B cell (primary cell): Measurements from ENCODE around the gene OR2Z1. TPM values are rescaled to one million over a fixed set of nuclear protein-coding genes. Genes with fewer than 3 reads are reported as not detected.

Experiments used
- ATAC-seq: fragments of 200-7000 bp; cut with Tn5 transposase; one replicate; pipeline ENCODE4 v1.10.0; 2021; ENCODE audit warnings: low read depth, mild to moderate bottlenecking, moderate number of reproducible peaks, moderate library complexity
- CTCF ChIA-PET: fragments of 350-600 bp; sonication (Branson Sonifier 250); formaldehyde crosslinking; loops from one replicate; lab custom pipeline; 2021; ENCODE audit warnings: antibody characterized with exemption, inconsistent platforms; lab: Charles Lee
- POLR2A ChIA-PET: fragments of 350-600 bp; sonication (Branson Sonifier 250); formaldehyde crosslinking; loops from one replicate; lab custom pipeline; 2021; ENCODE audit warnings: antibody characterized with exemption; lab: Charles Lee
- DNase-seq: peaks from one replicate; pipeline ENCODE4 v3.0.0; 2013
- H2AFZ ChIP-seq: 2 replicates; pipeline ENCODE4 v1.6.1; 2012; ENCODE audit warnings: mild to moderate bottlenecking, low read depth, low read length; ENCODE audit not compliant: insufficient read depth, poor library complexity, severe bottlenecking
- H3K27ac ChIP-seq, 2 donors: 1 replicate in 1 of 2; 2 replicates in 1 of 2; pipeline ENCODE4 v1.5.1; 2012 to 2013; ENCODE audit warnings: low read length in 2 of 2, mild to moderate bottlenecking in 2 of 2, moderate library complexity in 1 of 2
- H3K27me3 ChIP-seq, 4 experiments: fragments of 200-600 bp in 1 of 4; sonication (generic) in 1 of 4; replicated peaks in 1 of 4; 1 replicate in 2 of 4; 2 replicates in 2 of 4; pipeline versions ENCODE4 v1.6.1 to v1.7.0; 2013 to 2016; ENCODE audit warnings: low read length in 3 of 4, mild to moderate bottlenecking in 2 of 4, mixed read lengths in 1 of 4, moderate library complexity in 1 of 4; ENCODE audit not compliant: insufficient read depth in 4 of 4, control insufficient read depth in 3 of 4; ENCODE audit errors: control extremely low read depth in 1 of 4
- H3K36me3 ChIP-seq, 2 experiments: replicated peaks in 1 of 2; 1 replicate in 1 of 2; 2 replicates in 1 of 2; pipeline versions ENCODE4 v1.6.1 to v1.7.1; 2013; ENCODE audit warnings: low read length in 1 of 2; ENCODE audit not compliant: insufficient read depth in 2 of 2, control insufficient read depth in 1 of 2; ENCODE audit errors: control extremely low read depth in 1 of 2, extremely low read depth in 1 of 2
- H3K4me1 ChIP-seq, 2 donors: fragments of 200-600 bp in 1 of 2; sonication (generic) in 1 of 2; 1 replicate in 1 of 2; 2 replicates in 1 of 2; pipeline versions ENCODE4 v1.5.1 to v1.6.1; 2013 to 2017; ENCODE audit warnings: low read length in 2 of 2; ENCODE audit not compliant: control insufficient read depth in 2 of 2, insufficient read depth in 2 of 2
- H3K4me2 ChIP-seq: replicated peaks from 2 replicates; pipeline ENCODE3; 2012; ENCODE audit warnings: mild to moderate bottlenecking, low read depth, low read length; ENCODE audit not compliant: poor library complexity, severe bottlenecking
- H3K4me3 ChIP-seq, 5 experiments: fragments of 200-600 bp in 1 of 5; sonication (generic) in 1 of 5; 1 replicate in 3 of 5; 2 replicates in 2 of 5; pipeline versions ENCODE4 v1.5.1 to v1.7.0; 2011 to 2016; ENCODE audit warnings: low read length in 4 of 5, mild to moderate bottlenecking in 4 of 5, low read depth in 2 of 5, control low read depth in 1 of 5, moderate library complexity in 1 of 5; ENCODE audit not compliant: insufficient read depth in 1 of 5; ENCODE audit errors: control extremely low read depth in 1 of 5, extremely low read depth in 1 of 5
- H3K79me2 ChIP-seq: fragments of 200-600 bp; sonication (generic); one replicate; pipeline ENCODE4 v1.6.0; 2016; ENCODE audit warnings: low read length; ENCODE audit not compliant: control insufficient read depth, insufficient read depth
- H3K9ac ChIP-seq: fragments of 200-600 bp; sonication (generic); 2 replicates; pipeline ENCODE4 v1.6.1; 2017; ENCODE audit warnings: mild to moderate bottlenecking, low read length, moderate library complexity
- H3K9me3 ChIP-seq, 3 donors: one replicate each; pipeline versions ENCODE4 v1.6.1 to v1.7.1; 2013; ENCODE audit warnings: low read length in 2 of 3; ENCODE audit not compliant: control insufficient read depth in 2 of 3, insufficient read depth in 1 of 3; ENCODE audit errors: control extremely low read depth in 1 of 3
- H4K20me1 ChIP-seq: 2 replicates; pipeline ENCODE4 v1.6.0; 2012; ENCODE audit warnings: mild to moderate bottlenecking, low read length; ENCODE audit not compliant: insufficient read depth, control insufficient read depth, poor library complexity, severe bottlenecking
- H3K27ac Mint-ChIP-seq: one replicate; pipeline ENCODE4 v1.8.0; 2021; ENCODE audit warnings: mixed read lengths
- H3K27me3 Mint-ChIP-seq: one replicate; pipeline ENCODE4 v1.8.0; 2021; ENCODE audit warnings: mixed read lengths
- H3K4me1 Mint-ChIP-seq: one replicate; pipeline ENCODE4 v1.8.0; 2021; ENCODE audit warnings: mixed read lengths
- H3K4me3 Mint-ChIP-seq: one replicate; pipeline ENCODE4 v1.8.0; 2021; ENCODE audit warnings: mixed read lengths
- H3K9me3 Mint-ChIP-seq: one replicate; pipeline ENCODE4 v1.8.0; 2022; ENCODE audit warnings: mixed read lengths; ENCODE audit not compliant: insufficient read depth
- EZH2 ChIP-seq: IDR thresholded peaks from 2 replicates; pipeline ENCODE4 v1.6.1; 2012; ENCODE audit warnings: borderline replicate concordance, low read depth, mild to moderate bottlenecking, moderate library complexity, low read length; ENCODE audit not compliant: insufficient read depth, poor library complexity, severe bottlenecking
- whole genome bisulfite sequencing: methylation state at CpG from one replicate; pipeline ENCODE4 v1.1.5; 2013; ENCODE audit warnings: missing lambda C conversion rate; ENCODE audit not compliant: insufficient coverage; 5-methylcytosine and 5-hydroxymethylcytosine counted together
- intact Hi-C: fragments of 100-400 bp; cut with micrococcal nuclease; formaldehyde crosslinking; loops from one replicate; pipeline ENCODE4 v1.10.0; 2022
- polyA plus RNA-seq: library from polyadenylated mRNA; depleted of rRNA; stranded (reverse); fragments of >200 nt; gene quantifications from 2 replicates; pipeline ENCODE4 v1.2.3, GENCODE V29; 2012
- total RNA-seq, 2 donors: library from RNA; stranded (reverse); fragments of 120-200 nt in 1 of 2; gene quantifications; 1 replicate in 1 of 2; 2 replicates in 1 of 2; pipeline versions ENCODE4 v1.2.3 to v1.2.4, GENCODE V29; 2013 to 2022
- TF ChIP-seq, protein P1 (sequence below): fragments of 200-600 bp; IDR thresholded peaks from one replicate; pipeline ENCODE4 v1.8.0; 2022; ENCODE audit warnings: antibody characterized with exemption, mild to moderate bottlenecking

Gene OR2Z1
- total and polyA plus RNA-seq, 2 donors (not counting 1 experiment from before 2014, with no cell fraction given) = not detected

DNA sequence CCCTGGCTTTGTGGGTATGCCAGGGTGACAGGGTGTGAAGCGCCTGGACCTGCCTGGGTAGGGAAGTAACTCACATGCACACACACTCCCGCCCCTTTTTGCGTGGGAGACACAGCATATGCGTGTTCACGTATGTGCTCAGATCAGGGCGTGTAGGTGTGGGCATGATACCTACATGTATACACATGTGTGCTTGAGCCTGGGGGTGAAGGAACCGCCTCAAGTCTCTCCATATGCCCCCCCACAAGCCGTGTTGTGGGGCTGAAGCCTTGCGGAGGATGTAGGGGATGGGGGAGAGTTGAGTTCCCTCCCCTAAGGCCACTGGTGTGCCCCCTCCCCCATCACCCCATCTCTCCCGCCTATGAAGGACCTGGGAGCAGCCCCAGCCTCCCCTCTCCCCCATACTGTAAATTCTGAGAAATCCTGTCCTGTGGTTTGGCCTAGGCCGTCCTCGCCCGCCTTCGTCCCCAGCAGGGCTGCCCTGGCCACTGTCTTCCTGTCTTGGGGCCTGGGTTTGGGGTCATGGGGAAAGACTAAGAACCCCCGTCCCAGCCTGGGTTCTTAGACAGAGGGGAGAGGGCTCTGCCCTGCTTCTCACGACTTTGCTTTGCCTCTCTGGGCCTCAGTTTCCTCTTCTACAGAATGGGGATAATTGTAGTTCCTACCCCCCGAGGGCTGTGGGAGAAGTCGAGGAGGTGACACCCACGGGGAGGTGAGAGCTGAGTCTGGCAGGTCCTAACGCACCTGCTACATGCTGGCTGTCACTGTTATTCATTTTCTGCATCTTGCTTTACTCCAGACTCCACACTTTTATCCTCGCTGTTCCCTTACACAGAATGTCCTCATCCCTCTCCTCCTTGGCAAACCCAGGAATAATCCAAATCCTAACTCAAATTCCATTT lies 37.2 kb upstream of the OR2Z1 start:
- Mint-ChIP-seq H3K4me1 (no peaks in the 10 kb centered on the region), H3K27ac (no peak overlapping the region), H3K4me3 (no peak overlapping the region), H3K27me3 (peaks cover 14% of the 10 kb centered on the region), H3K9me3 (no peaks in the 10 kb centered on the region)
- no peaks in the 10 kb centered on the region for H4K20me1 ChIP-seq
- ChIA-PET POLR2A (no interaction called here), CTCF (interaction anchor here (1.7 kb wide), 1 partner anchor 10 kb away, joined by 6 read pairs; no protein-coding TSS in a partner anchor)
- no peak overlapping the region for H3K9ac ChIP-seq
- no peak overlapping the region for H2AFZ ChIP-seq
- peaks cover 0 to 7% (median 0%) of the 10 kb centered on the region in 4 experiments for H3K27me3 ChIP-seq
- H3K27ac ChIP-seq = no peak overlapping the region
- TF ChIP-seq, protein P1, sequence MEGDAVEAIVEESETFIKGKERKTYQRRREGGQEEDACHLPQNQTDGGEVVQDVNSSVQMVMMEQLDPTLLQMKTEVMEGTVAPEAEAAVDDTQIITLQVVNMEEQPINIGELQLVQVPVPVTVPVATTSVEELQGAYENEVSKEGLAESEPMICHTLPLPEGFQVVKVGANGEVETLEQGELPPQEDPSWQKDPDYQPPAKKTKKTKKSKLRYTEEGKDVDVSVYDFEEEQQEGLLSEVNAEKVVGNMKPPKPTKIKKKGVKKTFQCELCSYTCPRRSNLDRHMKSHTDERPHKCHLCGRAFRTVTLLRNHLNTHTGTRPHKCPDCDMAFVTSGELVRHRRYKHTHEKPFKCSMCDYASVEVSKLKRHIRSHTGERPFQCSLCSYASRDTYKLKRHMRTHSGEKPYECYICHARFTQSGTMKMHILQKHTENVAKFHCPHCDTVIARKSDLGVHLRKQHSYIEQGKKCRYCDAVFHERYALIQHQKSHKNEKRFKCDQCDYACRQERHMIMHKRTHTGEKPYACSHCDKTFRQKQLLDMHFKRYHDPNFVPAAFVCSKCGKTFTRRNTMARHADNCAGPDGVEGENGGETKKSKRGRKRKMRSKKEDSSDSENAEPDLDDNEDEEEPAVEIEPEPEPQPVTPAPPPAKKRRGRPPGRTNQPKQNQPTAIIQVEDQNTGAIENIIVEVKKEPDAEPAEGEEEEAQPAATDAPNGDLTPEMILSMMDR = no peak
- no peak for TF ChIP-seq EZH2
- DNase-seq (no peak), ATAC-seq (no peak)
- WGBS = 89% methylated on average over 5 of the region's 21 CpGs
- no peaks in the 10 kb centered on the region for H3K79me2 ChIP-seq
- no peaks in the 10 kb centered on the region for H3K36me3 ChIP-seq
- intact Hi-C loops = no loop called here
- no peak overlapping the region for H3K4me2 ChIP-seq
- peaks cover 0 to 9% (median 0%) of the 10 kb centered on the region in 3 donors for H3K9me3 ChIP-seq
- H3K4me3 ChIP-seq = no peak overlapping the region
- no peaks in the 10 kb centered on the region for H3K4me1 ChIP-seq

DNA sequence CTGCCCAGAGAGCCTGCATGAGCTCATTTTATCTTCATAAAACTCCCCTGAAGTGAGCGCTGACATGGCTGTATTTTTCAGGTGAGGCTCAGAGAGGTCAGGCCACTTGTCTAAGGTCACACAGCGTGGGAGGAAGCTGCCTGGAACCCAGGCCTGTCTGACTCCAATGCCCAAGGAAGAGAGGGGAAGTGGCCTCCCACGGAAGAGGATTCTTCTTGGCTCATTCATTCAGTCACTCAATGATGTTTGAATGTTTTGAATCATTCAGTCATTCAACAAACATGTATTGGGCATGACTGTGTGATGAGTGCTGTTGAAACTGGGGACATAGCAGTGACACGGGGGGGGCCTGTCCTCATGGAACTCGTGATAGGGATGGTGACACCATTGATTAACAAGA lies 34.9 kb upstream of the OR2Z1 start:
- intact Hi-C loops = no loop called here
- no peak for DNase-seq
- no peaks in the 10 kb centered on the region for H3K79me2 ChIP-seq
- Mint-ChIP-seq H3K9me3 (no peaks in the 10 kb centered on the region), H3K4me1 (no peaks in the 10 kb centered on the region), H3K27ac (no peak overlapping the region), H3K27me3 (peaks cover 15% of the 10 kb centered on the region), H3K4me3 (no peak overlapping the region)
- H3K9ac ChIP-seq = no peak overlapping the region
- no peak overlapping the region for H2AFZ ChIP-seq
- POLR2A ChIA-PET = no interaction called here
- H3K27ac ChIP-seq = no peak overlapping the region
- TF ChIP-seq EZH2 = no peak
- TF ChIP-seq, protein P1 = no peak
- peaks cover 0 to 9% (median 0%) of the 10 kb centered on the region in 3 donors for H3K9me3 ChIP-seq
- peaks cover 0 to 4% (median 0%) of the 10 kb centered on the region in 4 experiments for H3K27me3 ChIP-seq
- no peaks in the 10 kb centered on the region for H4K20me1 ChIP-seq
- 72% methylated on average over 3 of the region's 5 CpGs for WGBS
- no peaks in the 10 kb centered on the region for H3K36me3 ChIP-seq
- H3K4me3 ChIP-seq = no peak overlapping the region
- no peak overlapping the region for H3K4me2 ChIP-seq
- CTCF ChIA-PET = no interaction called here
- no peak for ATAC-seq
- H3K4me1 ChIP-seq = no peaks in the 10 kb centered on the region
